Skin of body (tissue), 2 donors: ENCODE data around the gene RAI14. TPM values are rescaled to one million over a fixed set of nuclear protein-coding genes. Genes with fewer than 3 reads are reported as not detected.
"Not testable (repeated sequence)": the region's sequence is repeated elsewhere in the genome, so short reads cannot be mapped to it uniquely, and the experiment has no call there.

Source experiments
- DNase-seq: peaks from one replicate; lab custom pipeline; 2025; lab: John Stamatoyannopoulos, UW
- total RNA-seq: library from RNA; depleted of rRNA; stranded (reverse); fragments of >200 nt; gene quantifications from one replicate; pipeline ENCODE4 v1.2.3, GENCODE V29; 2014

RAI14 gene
- total RNA-seq, 1 donor from 2014 or later: 44.7 TPM

DNA sequence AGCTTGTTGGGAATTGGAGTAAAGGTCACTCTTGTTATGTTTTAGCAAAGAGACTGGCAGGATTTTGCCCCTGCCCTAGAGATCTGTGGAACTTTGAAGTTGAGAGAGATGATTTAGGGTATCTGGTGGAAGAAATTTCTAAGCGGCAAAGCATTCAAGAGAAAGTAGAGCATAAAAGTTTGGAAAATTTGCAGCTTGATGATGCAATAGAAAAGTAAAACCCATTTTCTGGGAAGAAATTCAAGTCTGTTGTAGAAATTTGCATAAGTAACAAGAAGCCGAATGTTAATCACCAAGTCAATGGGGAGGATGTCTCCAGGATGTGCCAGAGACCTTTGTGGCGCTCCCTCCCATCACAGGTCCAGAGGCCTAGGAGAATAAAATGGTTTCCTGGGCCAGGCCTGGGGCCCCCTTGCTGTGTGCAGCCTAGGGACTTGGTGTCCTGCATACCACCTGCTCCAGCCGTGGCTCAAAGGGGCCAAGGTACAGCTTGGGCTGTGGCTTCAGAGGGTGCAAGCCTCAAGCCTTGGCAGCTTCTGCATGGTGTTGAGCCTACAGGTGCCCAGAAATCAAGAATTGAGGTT, 71.1 kb downstream of the RAI14 start:
- not testable (repeated sequence) for DNase-seq

DNA sequence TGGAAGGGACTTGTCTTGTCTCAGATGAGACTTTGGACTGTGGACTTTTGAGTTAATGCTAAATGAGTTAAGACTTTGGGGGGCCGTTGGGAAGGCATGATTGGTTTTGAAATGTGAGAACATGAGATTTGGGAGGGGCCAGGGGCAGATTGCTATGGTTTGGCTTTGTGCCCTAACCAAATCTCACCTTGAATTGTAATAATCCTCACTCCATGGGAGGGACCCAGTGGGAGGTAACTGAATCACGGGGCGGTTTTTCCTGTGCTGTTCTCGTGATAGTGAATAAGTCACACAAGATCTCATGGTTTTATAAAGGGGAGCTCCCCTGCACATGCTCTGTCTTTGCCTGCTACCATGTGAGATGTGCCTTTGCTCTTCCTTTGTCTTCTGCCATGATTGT, 72.1 kb downstream of the RAI14 start:
- DNase-seq: no peak

DNA sequence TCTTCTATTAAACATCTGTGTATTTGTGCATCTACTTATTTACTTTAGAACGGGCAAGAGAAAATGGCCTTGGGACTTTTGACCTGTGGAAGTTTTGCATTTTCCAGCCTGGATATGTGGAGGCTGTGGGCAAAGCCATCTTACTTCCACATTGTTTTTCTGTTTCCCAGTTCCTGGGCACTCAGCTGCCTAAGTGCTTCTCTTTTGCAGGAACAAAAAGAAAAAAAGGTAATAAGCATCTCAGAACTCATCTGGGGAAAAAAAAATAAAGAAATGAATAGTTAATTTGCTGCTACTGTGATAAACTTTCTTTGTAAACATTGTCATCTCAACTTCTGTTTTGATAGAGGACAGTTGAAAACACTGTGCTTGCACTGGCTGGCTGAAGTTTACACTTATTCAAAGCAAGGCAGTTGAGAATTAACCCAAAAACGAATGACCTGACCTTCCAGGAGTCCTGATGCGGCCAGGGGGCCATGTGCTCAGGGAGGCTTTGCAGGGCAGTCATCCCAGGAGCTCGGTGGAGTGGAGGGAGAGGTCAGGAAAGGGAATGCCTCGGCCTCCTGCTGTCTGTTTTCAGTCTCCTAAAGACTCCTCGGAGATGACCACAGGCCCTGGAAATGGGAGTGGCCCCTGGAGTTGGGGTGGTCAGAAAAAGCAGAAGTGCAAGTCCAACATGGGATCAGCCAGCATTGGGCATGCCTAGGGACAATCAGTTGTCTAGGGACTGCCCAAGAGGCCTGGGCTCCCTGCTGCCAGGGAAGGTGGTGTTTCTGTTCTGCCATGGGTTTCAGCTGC, 75.5 kb downstream of the RAI14 start:
- DNase-seq: no peak

DNA sequence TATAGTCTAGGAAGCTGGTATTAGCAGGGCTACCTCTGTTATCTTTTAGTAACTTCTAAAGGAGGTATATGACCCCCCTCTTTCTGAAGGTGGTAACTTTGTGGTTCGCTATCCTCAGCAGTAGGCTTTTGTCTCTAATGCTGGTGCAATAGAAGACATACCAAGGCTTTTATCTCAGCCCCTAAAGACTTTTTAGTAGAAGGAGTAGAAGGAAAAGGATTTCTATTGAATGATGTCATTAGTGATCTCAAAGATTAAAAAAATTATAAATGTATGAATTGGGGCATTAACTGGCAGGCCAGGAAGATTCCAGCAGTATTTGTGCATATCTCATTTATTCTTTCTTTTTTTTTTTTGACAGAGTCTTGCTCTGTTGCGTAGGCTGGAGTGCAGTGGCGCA, 78.2 kb downstream of the RAI14 start:
- no peak for DNase-seq

DNA sequence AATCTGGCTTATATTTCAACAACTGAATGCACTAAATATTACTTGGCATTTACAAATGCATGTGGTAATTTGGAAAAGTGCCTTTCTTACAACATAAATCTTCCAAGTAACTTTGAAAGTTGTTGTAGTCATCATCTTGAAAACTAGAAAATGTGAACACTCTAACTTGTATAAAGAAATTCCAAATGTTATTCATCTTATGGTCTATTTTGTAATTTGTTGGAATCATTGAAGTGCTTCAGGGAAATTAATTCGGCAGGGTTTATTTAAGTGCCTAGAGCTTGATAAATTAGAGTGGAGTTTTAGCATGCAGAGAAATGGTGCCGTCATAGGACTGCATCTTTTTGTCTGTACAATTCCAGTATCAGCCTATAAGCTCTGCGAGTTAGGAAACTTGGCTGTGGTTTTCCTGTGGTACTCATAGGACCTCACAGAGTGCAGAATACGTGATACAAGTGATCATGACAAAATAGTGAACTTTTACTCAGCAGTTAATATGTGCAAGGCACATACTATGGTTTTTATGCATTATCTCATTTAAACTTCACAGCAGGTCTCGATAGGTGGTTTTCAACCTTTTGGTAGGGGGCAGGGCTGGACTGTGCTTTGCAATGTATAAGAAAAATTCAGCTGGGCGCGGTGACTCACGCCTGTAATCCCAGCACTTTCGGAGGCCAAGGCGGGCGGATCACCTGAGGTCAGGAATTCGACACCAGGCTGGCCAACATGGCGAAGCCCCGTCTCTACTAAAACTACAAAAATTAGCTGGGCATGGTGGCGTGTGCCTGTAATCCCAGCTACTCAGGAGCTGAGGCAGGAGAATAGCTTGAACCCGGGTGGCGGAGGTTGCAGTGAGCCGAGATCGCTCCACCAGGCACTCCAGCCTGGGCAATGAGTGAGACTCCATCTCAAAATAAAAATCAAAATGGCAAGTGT, 79.6 kb downstream of the RAI14 start:
- DNase-seq: peak; percentile 94

DNA sequence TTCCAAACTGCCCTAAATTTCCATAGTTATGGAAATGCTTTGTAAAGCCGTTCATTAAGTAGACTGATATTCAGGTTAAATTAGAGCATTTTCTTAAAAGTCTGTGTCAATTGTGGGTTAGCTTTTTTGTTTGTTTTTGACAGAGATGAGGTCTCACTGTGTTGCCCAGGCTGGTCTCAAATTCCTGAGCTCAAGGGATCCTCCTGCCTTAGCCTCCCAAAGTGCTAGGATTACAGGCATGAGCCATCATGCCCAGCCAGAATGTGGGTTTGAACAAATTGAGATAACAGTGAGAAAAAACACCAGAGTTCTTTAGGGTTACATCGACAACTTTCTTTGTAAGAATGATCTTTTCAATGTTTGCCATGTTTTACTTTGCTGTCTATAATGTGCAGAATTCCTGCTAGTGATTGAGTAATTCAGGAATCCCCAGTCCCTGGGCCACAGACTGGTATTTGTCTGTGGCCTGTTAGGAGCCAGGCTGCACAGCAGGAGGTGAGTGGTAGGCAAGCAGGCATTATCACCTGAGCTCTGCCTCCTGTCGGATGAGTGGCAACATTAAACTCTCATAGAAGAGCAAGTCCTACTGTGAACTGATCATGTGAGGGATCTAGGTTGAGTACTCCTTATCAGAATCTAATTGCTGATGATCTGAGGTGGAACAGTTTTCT, 80.5 kb downstream of the RAI14 start:
- DNase-seq: no peak

DNA sequence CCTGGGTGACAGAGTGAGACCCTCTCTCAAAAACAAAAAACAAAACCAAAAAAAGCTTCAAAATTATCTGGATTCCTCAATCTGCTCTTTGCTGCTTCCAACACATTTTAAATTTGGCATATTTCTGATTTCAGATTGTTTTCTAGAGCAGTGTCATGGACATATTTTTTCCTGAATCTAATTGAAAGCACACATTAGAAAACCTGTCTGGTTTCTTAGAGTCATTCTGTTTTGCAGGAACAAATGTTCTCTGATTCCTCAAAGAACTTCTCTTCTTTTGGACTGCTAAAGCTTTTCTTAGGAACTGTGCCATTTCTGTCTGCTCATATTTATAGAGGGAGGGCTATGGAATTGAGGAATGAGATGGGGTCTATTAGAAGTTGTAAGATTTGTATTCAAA, 81.6 kb downstream of the RAI14 start:
- peak; percentile 45 for DNase-seq

DNA sequence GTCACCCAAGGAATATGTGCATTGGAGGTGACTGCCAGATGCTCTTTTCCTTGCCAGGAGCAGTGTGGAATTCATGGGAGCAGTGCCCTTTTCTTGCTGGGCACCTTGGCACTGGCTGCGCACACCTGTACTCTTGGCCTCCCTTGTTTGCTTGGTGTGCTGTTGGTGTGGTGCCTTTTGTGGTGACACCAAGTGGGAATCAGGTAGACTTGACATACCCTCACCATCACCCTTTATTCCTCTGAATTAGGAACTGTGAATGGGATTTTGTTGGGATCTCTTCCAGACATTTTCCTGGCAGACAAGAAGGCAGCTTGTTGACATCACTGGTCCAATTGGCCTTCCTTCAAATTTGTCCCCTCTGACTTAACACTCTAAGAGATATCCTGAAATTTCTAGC, 82.3 kb downstream of the RAI14 start:
- no peak for DNase-seq

DNA sequence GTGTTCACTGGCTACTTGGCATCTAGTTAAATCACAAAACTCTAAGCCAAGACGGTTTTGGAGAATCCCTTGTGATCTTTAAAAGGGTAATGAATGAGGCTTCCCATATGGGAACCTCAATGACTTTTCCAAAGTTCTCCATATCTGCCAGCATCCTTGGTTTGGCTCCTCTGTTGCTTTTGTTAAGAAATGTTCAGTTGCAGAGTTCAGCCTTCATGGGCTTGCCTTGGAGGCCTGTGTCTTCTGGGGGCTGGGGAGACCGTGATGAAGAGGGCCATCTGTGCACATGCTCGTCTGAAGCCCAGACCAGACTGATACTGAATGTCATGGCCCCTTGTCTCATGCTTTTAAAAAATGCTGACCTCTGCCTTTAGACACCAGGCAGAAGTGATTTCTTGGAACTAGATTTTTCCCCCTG, 84.3 kb downstream of the RAI14 start:
- peak; percentile 74 for DNase-seq

DNA sequence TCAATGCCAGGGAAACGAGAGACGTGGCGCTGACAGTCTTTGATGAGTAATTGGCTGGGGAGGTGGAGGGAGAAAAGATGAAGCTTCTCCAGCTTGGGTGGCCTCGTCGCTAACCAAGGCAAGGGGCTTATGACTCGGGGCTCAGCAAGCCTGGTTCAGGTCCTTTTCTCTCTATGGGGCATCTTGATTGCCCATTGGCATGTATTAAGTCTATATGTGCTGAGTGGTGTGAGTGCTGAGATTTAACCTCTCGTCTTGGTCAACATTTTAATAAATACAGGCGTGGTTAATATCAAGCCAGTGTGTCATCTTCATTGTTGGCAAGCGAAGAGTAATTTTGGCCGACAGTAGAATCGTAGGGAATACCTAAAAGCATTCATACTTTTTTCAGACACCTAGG, 85.9 kb downstream of the RAI14 start:
- DNase-seq: no peak

DNA sequence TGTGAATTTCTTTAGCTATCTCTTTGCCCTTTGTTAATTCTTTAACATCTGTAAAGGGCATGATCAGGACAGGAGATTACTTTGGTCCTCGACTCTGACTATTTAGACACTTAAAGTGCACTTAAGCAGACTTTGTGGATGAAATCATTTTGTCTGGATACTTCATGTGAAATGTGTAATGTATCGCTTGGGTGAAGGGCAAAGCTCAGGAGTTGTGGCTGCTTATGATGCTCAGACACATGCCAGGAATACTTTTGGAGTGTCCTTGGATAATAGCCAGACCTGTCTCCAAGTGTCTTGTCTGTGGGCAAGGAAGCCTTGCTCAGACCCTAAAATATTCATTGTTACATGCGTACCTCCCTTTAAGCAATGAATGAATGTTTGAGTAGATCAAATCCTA, 87.8 kb downstream of the RAI14 start:
- no peak for DNase-seq

DNA sequence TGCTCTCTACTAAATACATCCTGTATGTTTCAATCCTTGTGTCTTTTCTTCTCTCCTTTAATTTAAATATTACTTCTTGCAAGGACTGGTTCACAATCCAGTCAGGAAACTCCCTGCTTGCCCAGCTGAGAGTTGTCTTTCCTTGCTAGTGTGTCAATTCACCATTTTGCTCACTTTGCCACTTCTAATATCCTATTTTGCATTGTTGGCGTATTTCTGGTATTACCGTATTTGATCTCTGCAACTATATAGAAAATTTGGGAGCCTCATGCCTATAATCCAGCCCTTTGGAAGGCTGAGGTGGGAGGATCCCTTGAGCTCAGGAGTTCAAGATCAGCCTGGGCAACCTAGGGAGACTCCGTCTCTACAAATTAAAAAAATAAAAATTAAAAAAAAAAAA, 92.3 kb downstream of the RAI14 start:
- no peak for DNase-seq

DNA sequence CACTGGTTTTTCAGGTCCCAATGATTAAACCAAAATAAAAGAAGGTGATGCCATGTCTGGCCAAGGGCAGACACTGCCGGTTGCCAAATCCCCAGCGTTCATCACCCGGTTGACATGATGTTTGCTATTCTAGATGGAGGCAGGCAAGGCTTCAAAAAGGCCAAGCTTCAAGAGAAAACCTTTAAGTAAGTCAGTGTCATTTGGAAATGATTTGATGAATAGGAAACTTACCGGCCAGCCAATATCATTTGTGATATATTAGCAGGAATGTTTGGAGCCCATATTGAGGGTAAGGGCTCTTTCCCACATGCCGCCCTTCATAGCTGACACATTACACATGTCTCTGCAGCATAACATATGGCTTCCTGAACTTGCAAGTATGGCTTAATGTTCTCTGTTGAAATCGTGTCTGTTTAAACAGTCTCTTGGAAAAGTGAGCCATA, 93.3 kb downstream of the RAI14 start:
- DNase-seq: peak; percentile 93

DNA sequence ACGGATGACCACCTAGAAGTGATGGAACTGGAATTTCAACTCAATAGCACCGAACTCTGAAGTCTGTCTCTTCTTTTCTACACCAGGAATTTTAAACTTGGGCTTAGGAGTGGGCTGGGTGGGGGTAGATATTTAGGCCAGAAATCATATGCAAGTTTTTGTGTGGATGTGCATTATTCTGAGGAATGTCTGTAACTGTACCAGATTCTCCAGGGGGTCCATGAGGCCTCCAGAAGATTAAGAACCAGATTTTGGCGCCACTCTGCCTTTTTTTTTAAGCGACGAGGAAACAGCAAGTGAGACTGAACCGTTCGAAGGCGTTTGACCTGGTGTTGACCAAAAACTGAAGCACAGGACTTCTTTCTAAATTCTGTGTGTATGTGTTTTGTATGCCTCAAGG, 94.1 kb downstream of the RAI14 start:
- peak; percentile 79 for DNase-seq

DNA sequence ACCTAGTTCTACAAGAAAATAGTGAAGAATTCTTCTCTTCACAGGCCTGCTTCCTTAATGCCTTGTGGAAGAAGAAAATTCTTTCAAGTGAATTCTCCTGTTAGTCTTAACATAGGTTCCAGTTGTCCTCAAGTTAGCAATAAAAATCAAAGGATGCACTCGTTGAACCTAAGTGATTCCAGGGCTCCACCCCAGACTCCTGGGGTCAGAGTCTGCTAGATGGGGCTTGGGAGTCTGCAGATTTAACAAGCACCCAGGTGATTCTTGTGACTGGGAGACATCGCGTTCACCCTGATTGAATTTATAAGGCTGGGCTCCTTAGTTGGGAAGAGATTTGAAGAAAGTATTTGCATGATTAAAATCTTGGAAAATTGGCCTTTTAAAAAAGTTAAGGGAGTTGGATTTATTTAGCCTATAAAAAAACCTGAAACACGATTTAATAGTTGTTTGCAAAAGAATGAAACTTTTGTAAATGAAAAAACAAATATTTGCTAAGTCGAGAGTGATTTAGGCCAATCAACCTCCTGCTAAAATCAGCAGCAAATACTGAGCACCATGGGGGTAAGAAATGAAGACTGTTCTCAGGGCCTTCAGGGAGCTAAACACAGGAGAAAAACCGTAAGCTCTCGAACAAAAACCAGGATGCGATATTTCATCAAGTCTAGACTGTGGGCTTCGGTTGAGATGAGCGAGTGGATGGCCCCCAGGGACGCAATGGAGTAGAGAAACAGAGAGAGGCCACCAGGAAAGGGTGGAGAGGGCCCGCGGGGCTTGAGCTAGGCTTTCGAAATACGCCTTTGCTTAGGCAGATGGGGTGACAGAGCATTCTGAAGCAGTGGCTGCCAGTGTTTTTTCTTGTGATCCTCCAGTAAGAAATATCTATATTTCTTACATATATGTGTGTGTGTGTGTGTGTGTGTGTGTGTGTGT, 95.9 kb downstream of the RAI14 start:
- no peak for DNase-seq

DNA sequence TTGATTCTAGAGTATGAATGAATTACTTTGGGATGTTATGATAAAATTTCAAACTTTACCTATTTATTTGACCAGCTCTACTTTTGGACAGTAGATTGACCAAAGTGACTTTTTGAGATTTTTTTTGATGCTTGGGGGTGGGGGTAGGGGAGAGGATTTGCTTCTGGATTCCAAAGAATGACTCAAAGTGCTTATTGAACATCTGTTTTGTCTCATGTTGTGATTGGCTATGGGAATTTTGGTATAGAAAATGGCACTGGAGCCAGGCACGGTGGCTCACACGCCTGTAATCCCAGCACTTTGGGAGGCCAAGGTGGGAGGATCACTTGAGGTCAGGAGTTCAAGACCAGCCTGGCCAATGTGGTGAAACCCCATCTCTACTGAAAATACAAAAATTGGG, 97.1 kb downstream of the RAI14 start:
- not testable (repeated sequence) for DNase-seq

DNA sequence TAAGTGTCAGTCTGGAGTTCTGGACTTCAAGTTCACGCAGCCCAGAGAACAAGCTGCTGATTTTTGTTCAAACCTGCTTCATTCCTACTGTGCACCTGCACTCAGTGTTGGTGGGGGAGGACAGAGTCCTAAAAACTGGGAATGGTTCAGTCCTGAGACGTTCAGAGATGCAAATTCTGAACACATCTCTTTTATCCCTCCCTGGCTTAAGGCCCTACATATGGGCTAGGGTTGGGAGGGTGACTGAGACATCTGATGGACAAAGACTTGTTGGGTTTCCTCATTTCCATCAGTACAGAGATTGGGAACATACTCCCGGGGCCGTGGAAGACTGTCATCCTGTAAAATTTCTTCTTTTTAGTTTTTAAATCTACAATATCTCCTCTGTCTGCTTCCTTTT, 99.8 kb downstream of the RAI14 start:
- DNase-seq: no peak

DNA sequence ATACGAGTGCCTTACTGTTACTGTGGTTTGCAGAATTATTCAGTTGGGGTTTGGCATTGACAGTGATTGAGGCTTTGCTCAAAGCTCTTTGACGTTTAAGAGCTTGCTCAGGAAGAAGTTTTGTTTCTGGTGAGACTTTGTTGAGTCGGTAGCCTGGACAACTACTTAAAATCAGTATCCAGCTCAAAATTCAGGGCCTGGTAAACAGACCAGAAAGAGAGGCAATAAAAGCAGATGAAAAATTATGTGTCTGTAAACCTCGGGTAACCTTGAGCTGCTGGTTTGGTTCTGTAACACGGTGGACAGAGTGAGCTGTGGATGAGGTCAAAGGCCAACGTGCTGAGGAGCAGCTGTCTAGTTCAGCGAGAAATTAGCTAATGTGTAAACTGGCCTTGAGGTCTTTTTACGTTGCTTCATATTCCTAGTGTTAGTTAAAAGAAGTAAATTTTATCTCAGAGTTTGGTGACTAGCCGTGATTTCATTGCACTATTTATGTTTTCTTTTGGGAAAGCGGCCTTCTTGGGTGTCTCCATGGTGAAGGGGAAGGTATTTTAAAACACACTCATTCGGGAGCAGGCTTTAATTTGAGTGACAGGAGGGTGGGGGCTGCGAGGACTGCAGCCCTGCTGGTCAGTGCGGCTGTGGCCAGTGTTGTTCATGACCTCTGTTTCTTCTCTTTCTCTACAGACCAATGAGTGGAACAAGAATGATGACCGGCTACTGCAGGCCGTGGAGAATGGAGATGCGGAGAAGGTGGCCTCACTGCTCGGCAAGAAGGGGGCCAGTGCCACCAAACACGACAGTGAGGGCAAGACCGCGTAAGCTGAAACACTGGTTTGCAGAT, 100.9 kb downstream of the RAI14 start:
- no peak for DNase-seq

DNA sequence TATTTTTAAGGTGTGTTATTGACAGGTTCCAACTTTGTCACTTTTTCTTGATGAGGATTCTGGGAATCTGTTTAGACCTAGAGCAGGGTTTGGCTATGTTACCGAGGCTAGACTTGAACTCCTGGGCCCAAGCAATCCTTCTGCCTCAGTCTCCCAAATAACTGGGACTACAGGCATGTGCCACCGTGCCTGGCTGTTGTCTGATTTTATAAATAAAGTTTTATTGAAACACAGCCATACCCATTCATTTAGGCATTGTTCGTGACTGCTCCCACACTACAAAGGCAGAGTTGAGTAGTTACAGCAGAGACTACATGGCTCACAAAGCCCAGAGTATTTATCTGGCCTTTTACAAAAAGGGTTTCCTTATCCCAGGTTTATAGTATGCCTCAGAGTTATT, 102.4 kb downstream of the RAI14 start:
- no peak for DNase-seq
